ENCODE results near the gene OR10V1. TPM values are rescaled to one million over a fixed set of nuclear protein-coding genes. Genes with fewer than 3 reads are reported as not detected.

Gene OR10V1
- total and polyA plus RNA-seq, 9 of the 15 experiments (the other 6 are each of a cell fraction or from before 2014, with no cell fraction given), result not detected

DNA sequence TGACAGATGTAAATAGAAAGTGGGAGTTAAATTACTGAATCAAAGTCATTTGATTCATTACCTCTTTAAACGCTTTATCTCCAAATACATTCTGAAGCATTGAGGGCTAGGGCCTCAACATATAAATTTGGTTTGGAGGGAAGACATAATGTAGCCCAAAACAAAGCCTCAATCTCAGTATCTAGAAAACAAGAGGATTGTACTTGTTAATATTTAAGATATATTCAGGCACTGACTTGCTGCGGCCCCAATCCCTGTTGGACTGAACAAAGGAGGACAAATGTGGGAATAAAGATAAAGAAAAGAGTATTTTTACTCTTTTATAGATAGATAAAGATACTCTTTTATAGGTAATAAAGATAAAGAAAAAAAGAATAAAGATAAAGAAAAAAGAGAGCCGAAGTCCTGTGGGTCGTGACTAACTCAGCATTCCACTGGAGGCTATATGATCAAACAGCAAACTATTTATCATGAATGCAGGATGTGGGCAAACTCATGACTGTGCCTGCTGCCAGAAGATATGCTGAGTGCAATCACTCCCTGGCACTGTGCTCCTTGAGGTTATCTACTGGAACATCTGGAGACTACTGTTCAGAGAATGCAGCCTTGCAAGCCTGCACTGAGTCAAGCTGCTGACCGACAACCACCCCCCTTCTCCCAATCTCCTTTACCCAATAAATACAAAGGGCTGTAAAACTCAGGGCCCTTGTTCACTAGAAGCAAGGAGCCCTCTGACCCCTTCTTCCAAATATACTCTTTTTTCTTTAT is 6.9 kb downstream of the OR10V1 start (continued):
- TF ChIP-seq, protein P1, sequence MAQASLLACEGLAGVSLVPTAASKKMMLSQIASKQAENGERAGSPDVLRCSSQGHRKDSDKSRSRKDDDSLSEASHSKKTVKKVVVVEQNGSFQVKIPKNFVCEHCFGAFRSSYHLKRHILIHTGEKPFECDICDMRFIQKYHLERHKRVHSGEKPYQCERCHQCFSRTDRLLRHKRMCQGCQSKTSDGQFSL (CRISPR knock-in tag; IDR thresholded peaks at IDR 0.05), result no peak
- TF ChIP-seq, protein P1 (tag; IDR thresholded peaks at IDR 0.05), result no peak
- TF ChIP-seq TARDBP (IDR thresholded peaks at IDR 0.05), result 0 out of 2 replicates have a peak, but pooled peaks have one; percentile 68
- peak; percentile 84 for TF ChIP-seq JUND (IDR thresholded peaks at IDR 0.05; ENCODE audit: borderline replicate concordance, low read depth, low read length)
- no peak; the same call in 2 of the 3 replicates for TF ChIP-seq JUND (tag; IDR thresholded peaks at IDR 0.05; ENCODE audit: borderline replicate concordance, low read depth, low read length)
- TF ChIP-seq, protein P2, sequence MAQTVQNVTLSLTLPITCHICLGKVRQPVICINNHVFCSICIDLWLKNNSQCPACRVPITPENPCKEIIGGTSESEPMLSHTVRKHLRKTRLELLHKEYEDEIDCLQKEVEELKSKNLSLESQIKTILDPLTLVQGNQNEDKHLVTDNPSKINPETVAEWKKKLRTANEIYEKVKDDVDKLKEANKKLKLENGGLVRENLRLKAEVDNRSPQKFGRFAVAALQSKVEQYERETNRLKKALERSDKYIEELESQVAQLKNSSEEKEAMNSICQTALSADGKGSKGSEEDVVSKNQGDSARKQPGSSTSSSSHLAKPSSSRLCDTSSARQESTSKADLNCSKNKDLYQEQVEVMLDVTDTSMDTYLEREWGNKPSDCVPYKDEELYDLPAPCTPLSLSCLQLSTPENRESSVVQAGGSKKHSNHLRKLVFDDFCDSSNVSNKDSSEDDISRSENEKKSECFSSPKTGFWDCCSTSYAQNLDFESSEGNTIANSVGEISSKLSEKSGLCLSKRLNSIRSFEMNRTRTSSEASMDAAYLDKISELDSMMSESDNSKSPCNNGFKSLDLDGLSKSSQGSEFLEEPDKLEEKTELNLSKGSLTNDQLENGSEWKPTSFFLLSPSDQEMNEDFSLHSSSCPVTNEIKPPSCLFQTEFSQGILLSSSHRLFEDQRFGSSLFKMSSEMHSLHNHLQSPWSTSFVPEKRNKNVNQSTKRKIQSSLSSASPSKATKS (CRISPR knock-in tag; IDR thresholded peaks at IDR 0.05), result no peak
- TF ChIP-seq, protein P3, sequence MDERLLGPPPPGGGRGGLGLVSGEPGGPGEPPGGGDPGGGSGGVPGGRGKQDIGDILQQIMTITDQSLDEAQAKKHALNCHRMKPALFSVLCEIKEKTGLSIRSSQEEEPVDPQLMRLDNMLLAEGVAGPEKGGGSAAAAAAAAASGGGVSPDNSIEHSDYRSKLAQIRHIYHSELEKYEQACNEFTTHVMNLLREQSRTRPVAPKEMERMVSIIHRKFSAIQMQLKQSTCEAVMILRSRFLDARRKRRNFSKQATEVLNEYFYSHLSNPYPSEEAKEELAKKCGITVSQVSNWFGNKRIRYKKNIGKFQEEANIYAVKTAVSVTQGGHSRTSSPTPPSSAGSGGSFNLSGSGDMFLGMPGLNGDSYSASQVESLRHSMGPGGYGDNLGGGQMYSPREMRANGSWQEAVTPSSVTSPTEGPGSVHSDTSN (CRISPR knock-in tag; IDR thresholded peaks at IDR 0.05; ENCODE audit: low read depth), result no peak
- TF ChIP-seq, protein P3 (tag; conservative IDR thresholded peaks at IDR 0.05; ENCODE audit: low read depth), result peak; percentile 65; the same call in 1 of the 2 replicates
- TF ChIP-seq MYBL2 (IDR thresholded peaks at IDR 0.05; ENCODE audit: low read depth), result no peak
- no peak for TF ChIP-seq MYBL2 (CRISPR knock-in tag; IDR thresholded peaks at IDR 0.05; ENCODE audit: borderline replicate concordance)
- TF ChIP-seq ESRRA (IDR thresholded peaks at IDR 0.05; ENCODE audit: borderline replicate concordance, low read depth), result peak; percentile 71; the same call in 1 of the 2 replicates
- peak; percentile 96 for TF ChIP-seq CCNT2 (IDR thresholded peaks at IDR 0.05; ENCODE audit: borderline replicate concordance, extremely low read depth, insufficient read length, low read depth, low read length)
- peak; percentile 64 for TF ChIP-seq ZNF41 (CRISPR knock-in tag; conservative IDR thresholded peaks at IDR 0.05)
- TF ChIP-seq ZNF12 (CRISPR knock-in tag; IDR thresholded peaks at IDR 0.05), result no peak
- TF ChIP-seq, protein P4, sequence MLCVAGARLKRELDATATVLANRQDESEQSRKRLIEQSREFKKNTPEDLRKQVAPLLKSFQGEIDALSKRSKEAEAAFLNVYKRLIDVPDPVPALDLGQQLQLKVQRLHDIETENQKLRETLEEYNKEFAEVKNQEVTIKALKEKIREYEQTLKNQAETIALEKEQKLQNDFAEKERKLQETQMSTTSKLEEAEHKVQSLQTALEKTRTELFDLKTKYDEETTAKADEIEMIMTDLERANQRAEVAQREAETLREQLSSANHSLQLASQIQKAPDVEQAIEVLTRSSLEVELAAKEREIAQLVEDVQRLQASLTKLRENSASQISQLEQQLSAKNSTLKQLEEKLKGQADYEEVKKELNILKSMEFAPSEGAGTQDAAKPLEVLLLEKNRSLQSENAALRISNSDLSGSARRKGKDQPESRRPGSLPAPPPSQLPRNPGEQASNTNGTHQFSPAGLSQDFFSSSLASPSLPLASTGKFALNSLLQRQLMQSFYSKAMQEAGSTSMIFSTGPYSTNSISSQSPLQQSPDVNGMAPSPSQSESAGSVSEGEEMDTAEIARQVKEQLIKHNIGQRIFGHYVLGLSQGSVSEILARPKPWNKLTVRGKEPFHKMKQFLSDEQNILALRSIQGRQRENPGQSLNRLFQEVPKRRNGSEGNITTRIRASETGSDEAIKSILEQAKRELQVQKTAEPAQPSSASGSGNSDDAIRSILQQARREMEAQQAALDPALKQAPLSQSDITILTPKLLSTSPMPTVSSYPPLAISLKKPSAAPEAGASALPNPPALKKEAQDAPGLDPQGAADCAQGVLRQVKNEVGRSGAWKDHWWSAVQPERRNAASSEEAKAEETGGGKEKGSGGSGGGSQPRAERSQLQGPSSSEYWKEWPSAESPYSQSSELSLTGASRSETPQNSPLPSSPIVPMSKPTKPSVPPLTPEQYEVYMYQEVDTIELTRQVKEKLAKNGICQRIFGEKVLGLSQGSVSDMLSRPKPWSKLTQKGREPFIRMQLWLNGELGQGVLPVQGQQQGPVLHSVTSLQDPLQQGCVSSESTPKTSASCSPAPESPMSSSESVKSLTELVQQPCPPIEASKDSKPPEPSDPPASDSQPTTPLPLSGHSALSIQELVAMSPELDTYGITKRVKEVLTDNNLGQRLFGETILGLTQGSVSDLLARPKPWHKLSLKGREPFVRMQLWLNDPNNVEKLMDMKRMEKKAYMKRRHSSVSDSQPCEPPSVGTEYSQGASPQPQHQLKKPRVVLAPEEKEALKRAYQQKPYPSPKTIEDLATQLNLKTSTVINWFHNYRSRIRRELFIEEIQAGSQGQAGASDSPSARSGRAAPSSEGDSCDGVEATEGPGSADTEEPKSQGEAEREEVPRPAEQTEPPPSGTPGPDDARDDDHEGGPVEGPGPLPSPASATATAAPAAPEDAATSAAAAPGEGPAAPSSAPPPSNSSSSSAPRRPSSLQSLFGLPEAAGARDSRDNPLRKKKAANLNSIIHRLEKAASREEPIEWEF (CRISPR knock-in tag; IDR thresholded peaks at IDR 0.05), result peak; percentile 92
- TF ChIP-seq DMBX1 (CRISPR knock-in tag; IDR thresholded peaks at IDR 0.05; ENCODE audit: borderline replicate concordance), result peak; percentile 94
